K562 (cell line): ENCODE measurements around the gene ASIP. TPM values are rescaled to one million over a fixed set of nuclear protein-coding genes. Genes with fewer than 3 reads are reported as not detected.
A peak's percentile ranks its signal among the peaks of the same experiment; 100 is the strongest.

Source experiments
- ATAC-seq: fragments of 200-7000 bp; cut with Tn5 transposase; 3 replicates; pipeline ENCODE4 v1.9.1; 2020; ENCODE audit warnings: moderate library complexity
- BruUV-seq: library from RNA; stranded (reverse); fragments of 400-500 nt; replicated peaks from 2 replicates; lab custom pipeline; 2021; lab: Mats Ljungman, UMichigan
- CTCF ChIA-PET: fragments of 300-600 bp; formaldehyde crosslinking; extraction: SDS; loops from one replicate; lab custom pipeline; 2021; ENCODE audit warnings: low intra/inter-chr PET ratio; lab: Yijun Ruan, JAX
- POLR2A ChIA-PET: fragments of 300-600, 350-650 bp; sonication (Branson Sonifier 250); formaldehyde crosslinking; extraction: SDS; loops from one replicate; lab custom pipeline; 2021; ENCODE audit warnings: antibody characterized with exemption, inconsistent platforms; lab: Yijun Ruan, JAX
- DNase-seq, 4 experiments: peaks; one replicate each; pipeline versions ENCODE4 v3.0.0 to v3.0.0-alpha.2; 2011 to 2018; ENCODE audit warnings: low spot score in 3 of 4, mixed read lengths in 3 of 4; ENCODE audit errors: extremely low read depth in 1 of 4
- FAIRE-seq: peaks from 2 replicates; lab custom pipeline; 2011; peaks lifted over from hg19 to GRCh38; lab: Jason Lieb, UNC
- H2AFZ ChIP-seq: 2 replicates; pipeline ENCODE4 v1.6.0; 2011; ENCODE audit warnings: low read depth, low read length, control low read depth, inconsistent platforms
- H3K27ac ChIP-seq: fragments of 200-600 bp; 3 replicates; pipeline ENCODE4 v1.8.0; 2011; ENCODE audit warnings: low read depth, mild to moderate bottlenecking, control low read depth, inconsistent platforms, low read length, moderate library complexity, mixed read lengths; ENCODE audit errors: extremely low read depth
- H3K27me3 ChIP-seq, 2 experiments: fragments of 300-600 bp in 1 of 2; 2 replicates in 1 of 2; 3 replicates in 1 of 2; pipeline versions ENCODE4 v1.6.0 to v1.8.0; 2011; ENCODE audit warnings: inconsistent platforms in 2 of 2, low read length in 2 of 2, mild to moderate bottlenecking in 1 of 2, mixed read lengths in 1 of 2, moderate library complexity in 1 of 2; ENCODE audit not compliant: control insufficient read depth in 2 of 2, insufficient read depth in 2 of 2
- H3K36me3 ChIP-seq: fragments of 300-600 bp; 3 replicates; pipeline ENCODE4 v1.8.0; 2011; ENCODE audit warnings: mild to moderate bottlenecking, low read length, inconsistent platforms; ENCODE audit not compliant: control insufficient read depth, insufficient read depth
- H3K4me1 ChIP-seq, 2 experiments: fragments of 200-600 bp in 1 of 2; replicated peaks in 1 of 2; 2 replicates in 1 of 2; 3 replicates in 1 of 2; pipeline versions ENCODE4 v1.5.1 to v1.8.0; 2011; ENCODE audit warnings: inconsistent platforms in 2 of 2, low read length in 2 of 2, mild to moderate bottlenecking in 1 of 2, mixed read lengths in 1 of 2, moderate library complexity in 1 of 2; ENCODE audit not compliant: control insufficient read depth in 2 of 2, insufficient read depth in 2 of 2
- H3K4me2 ChIP-seq: 2 replicates; pipeline ENCODE4 v1.6.1; 2011; ENCODE audit warnings: low read length, control low read depth, inconsistent platforms, mixed read lengths; ENCODE audit not compliant: insufficient read depth
- H3K4me3 ChIP-seq: fragments of 200-600 bp; sonication (generic), shearing (Covaris generic); 2 replicates; pipeline ENCODE4 v1.5.1; 2016; ENCODE audit warnings: control low read depth, inconsistent platforms
- H3K79me2 ChIP-seq: fragments of 200-600 bp; 3 replicates; pipeline ENCODE4 v1.8.0; 2011; ENCODE audit warnings: low read length, inconsistent platforms; ENCODE audit not compliant: control insufficient read depth, insufficient read depth
- H3K9ac ChIP-seq, 2 experiments: 2 replicates each; pipeline versions ENCODE4 v1.6.0 to v1.6.1; 2011; ENCODE audit warnings: low read depth in 2 of 2, low read length in 2 of 2, control low read depth in 1 of 2, inconsistent platforms in 1 of 2, mild to moderate bottlenecking in 1 of 2, mixed read lengths in 1 of 2; ENCODE audit not compliant: insufficient read depth in 1 of 2
- H3K9me1 ChIP-seq: one replicate; pipeline ENCODE4 v1.6.0; 2011; ENCODE audit warnings: inconsistent platforms, mild to moderate bottlenecking, low read length, moderate library complexity; ENCODE audit not compliant: control insufficient read depth, insufficient read depth
- H3K9me3 ChIP-seq: replicated peaks from 2 replicates; pipeline ENCODE4 v1.5.1; 2011; ENCODE audit warnings: low read depth, low read length, inconsistent platforms; ENCODE audit not compliant: control insufficient read depth, insufficient read depth
- H4K20me1 ChIP-seq: replicated peaks from 2 replicates; pipeline ENCODE4 v1.6.1; 2011; ENCODE audit warnings: low read length, inconsistent platforms, mixed read lengths; ENCODE audit not compliant: control insufficient read depth, insufficient read depth
- FIP1L1 ChIP-seq: fragments of 200-400 bp; formaldehyde crosslinking; IDR thresholded peaks from 2 replicates; pipeline ENCODE4 v1.6.1; 2018; ENCODE audit warnings: mild to moderate bottlenecking, low read depth, low read length; ENCODE audit not compliant: poor library complexity, severe bottlenecking
- GABPB1 ChIP-seq: sonication (generic); formaldehyde crosslinking; IDR thresholded peaks from 2 replicates; pipeline ENCODE4 v1.8.0; 2022; ENCODE audit warnings: mild to moderate bottlenecking, missing genetic modification reagents
- GTF2E2 ChIP-seq: fragments of 200-800 bp; sonication (Bioruptor generic); IDR thresholded peaks from 2 replicates; pipeline ENCODE4 v1.6.1; 2016; ENCODE audit warnings: missing genetic modification characterization, missing compliant biosample characterization
- SIN3B ChIP-seq: fragments of 450-650 bp; IDR thresholded peaks from 2 replicates; pipeline ENCODE4 v1.6.1; 2017; ENCODE audit warnings: low read depth, mild to moderate bottlenecking, moderate library complexity
- SMARCB1 ChIP-seq: IDR thresholded peaks from 2 replicates; pipeline ENCODE4 v1.6.1; 2011; ENCODE audit warnings: improper control_type of control experiment, low read depth; ENCODE audit not compliant: insufficient read length
- TRIM24 ChIP-seq, 2 experiments: fragments of 450-650 bp; IDR thresholded peaks; 2 replicates each; pipeline ENCODE4 v1.6.1; 2016
- ZNF24 ChIP-seq: fragments of 450-650 bp; IDR thresholded peaks from 2 replicates; pipeline ENCODE4 v1.6.1; 2016
- ZNF431 ChIP-seq: sonication (generic); formaldehyde crosslinking; IDR thresholded peaks from 2 replicates; pipeline ENCODE4 v1.8.0; 2022; ENCODE audit warnings: mild to moderate bottlenecking, missing genetic modification reagents
- WGBS: fragments of 100-300 bp; shearing (Covaris generic); methylation state at CpG from one replicate; pipeline ENCODE4 v1.1.6; 2016; ENCODE audit warnings: low coverage, mixed read lengths; ENCODE audit not compliant: insufficient coverage; ENCODE audit errors: missing lambda C conversion rate; 5-methylcytosine and 5-hydroxymethylcytosine counted together
- in situ Hi-C: fragments of 300-500 bp; cut with MboI; formaldehyde crosslinking; loops from 4 replicates; pipeline ENCODE4 v1.15.0; 2018; ENCODE audit warnings: inconsistent platforms, mixed read lengths
- intact Hi-C: fragments of 100-400 bp; cut with micrococcal nuclease; formaldehyde crosslinking; loops from 2 replicates; pipeline ENCODE4 v1.14.2; 2022
- polyA plus RNA-seq, 8 experiments: library from polyadenylated mRNA; depleted of rRNA in 4 of 8; stranded (reverse) in 5 of 8; unstranded in 3 of 8; fragments of >200 nt; fragmentation: Nextera tagmentation in 2 of 8; fragmentation: Illumina TruSeq in 1 of 8; extraction: Ambion mirVana in 2 of 8; extraction: Trizol in 1 of 8; gene quantifications; 2 replicates each; pipeline versions ENCODE4 v1.2.1 to v1.2.3, GENCODE V29; 2011 to 2014; ENCODE audit warnings: inconsistent platforms in 1 of 8, missing spikeins in 1 of 8
- total RNA-seq, 7 experiments: library from RNA; depleted of rRNA in 6 of 7; stranded (reverse); fragments of >200 nt in 6 of 7; fragmentation: Illumina TruSeq in 2 of 7; extraction: Trizol in 2 of 7; gene quantifications; 2 replicates each; pipeline versions ENCODE4 v1.2.1 to v1.2.3, GENCODE V29; 2011 to 2021; ENCODE audit warnings: low replicate concordance in 1 of 7
- TF ChIP-seq, protein P1 (sequence below): IDR thresholded peaks from 2 replicates; pipeline ENCODE4 v1.6.1; 2012; ENCODE audit warnings: low read depth, low read length, improper control_type of control experiment, borderline replicate concordance
- TF ChIP-seq, protein P2 (sequence below): sonication (generic); formaldehyde crosslinking; IDR thresholded peaks from 2 replicates; pipeline ENCODE4 v1.8.0; 2023; ENCODE audit warnings: mild to moderate bottlenecking, missing genetic modification reagents
- TF ChIP-seq, protein P3 (sequence below), 2 experiments: fragments of 450-650 bp in 1 of 2; sonication (generic) in 1 of 2; formaldehyde crosslinking in 1 of 2; IDR thresholded peaks in 1 of 2; conservative IDR thresholded peaks in 1 of 2; 2 replicates each; pipeline versions ENCODE4 v1.6.1 to v1.8.1; 2016 to 2023; ENCODE audit warnings: mild to moderate bottlenecking in 2 of 2, moderate library complexity in 2 of 2, inconsistent platforms in 1 of 2, missing genetic modification reagents in 1 of 2
- TF ChIP-seq, protein P4 (sequence below): fragments of 450-650 bp; formaldehyde crosslinking; IDR thresholded peaks from 2 replicates; pipeline ENCODE4 v1.4.0; 2020; ENCODE audit warnings: mild to moderate bottlenecking, moderate library complexity
- TF ChIP-seq, protein P5 (sequence below): fragments of 450-650 bp; formaldehyde crosslinking; IDR thresholded peaks from 2 replicates; pipeline ENCODE4 v1.4.0; 2022; ENCODE audit warnings: missing genetic modification characterization

The ASIP gene
- total and polyA plus RNA-seq, 9 of the 15 experiments (the other 6 are each of a cell fraction or from before 2014, with no cell fraction given): not detected

DNA sequence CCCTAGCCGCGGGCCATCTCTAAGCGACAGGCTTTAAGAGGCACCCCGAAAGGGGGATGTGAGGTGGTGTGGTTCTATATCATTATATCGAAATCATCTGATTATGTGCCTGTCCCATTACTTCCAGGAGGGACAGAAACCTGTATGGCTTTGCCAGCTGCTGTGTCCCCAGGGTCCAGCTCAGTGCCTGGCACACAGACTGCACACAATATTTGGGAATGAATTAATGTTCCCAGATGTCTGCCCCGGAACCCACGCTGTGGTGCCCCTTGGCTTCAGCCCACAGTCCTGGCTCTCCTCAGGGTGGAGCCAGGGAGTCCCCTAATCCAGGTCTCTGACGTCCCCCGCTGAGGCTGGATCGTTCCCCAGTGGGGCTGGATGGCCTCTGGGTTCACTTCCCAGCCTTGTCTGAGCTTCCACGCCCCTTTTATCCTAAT is 70.8 kb downstream of the ASIP start:
- no peaks in the 10 kb centered on the region for H3K27me3 ChIP-seq
- H3K4me3 ChIP-seq: no peak overlapping the region
- TF ChIP-seq SIN3B (no peak), GTF2E2 (no peak), ZNF431 (CRISPR knock-in tag) (no peak), GABPB1 (CRISPR knock-in tag) (no peak), FIP1L1 (no peak), SMARCB1 (no peak), TRIM24 (IDR thresholded peaks at IDR 0.05) (no peak), ZNF24 (no peak)
- TF ChIP-seq, protein P1, sequence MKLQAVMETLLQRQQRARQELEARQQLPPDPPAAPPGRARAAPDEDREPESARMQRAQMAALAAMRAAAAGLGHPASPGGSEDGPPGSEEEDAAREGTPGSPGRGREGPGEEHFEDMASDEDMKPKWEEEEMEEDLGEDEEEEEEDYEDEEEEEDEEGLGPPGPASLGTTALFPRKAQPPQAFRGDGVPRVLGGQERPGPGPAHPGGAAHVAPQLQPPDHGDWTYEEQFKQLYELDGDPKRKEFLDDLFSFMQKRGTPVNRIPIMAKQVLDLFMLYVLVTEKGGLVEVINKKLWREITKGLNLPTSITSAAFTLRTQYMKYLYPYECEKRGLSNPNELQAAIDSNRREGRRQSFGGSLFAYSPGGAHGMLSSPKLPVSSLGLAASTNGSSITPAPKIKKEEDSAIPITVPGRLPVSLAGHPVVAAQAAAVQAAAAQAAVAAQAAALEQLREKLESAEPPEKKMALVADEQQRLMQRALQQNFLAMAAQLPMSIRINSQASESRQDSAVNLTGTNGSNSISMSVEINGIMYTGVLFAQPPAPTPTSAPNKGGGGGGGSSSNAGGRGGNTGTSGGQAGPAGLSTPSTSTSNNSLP: no peak
- TF ChIP-seq, protein P2, sequence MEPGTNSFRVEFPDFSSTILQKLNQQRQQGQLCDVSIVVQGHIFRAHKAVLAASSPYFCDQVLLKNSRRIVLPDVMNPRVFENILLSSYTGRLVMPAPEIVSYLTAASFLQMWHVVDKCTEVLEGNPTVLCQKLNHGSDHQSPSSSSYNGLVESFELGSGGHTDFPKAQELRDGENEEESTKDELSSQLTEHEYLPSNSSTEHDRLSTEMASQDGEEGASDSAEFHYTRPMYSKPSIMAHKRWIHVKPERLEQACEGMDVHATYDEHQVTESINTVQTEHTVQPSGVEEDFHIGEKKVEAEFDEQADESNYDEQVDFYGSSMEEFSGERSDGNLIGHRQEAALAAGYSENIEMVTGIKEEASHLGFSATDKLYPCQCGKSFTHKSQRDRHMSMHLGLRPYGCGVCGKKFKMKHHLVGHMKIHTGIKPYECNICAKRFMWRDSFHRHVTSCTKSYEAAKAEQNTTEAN (CRISPR knock-in tag): no peak
- TF ChIP-seq, protein P3, sequence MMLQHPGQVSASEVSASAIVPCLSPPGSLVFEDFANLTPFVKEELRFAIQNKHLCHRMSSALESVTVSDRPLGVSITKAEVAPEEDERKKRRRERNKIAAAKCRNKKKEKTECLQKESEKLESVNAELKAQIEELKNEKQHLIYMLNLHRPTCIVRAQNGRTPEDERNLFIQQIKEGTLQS (IDR thresholded peaks at IDR 0.05): no peak
- TF ChIP-seq, protein P3 (CRISPR knock-in tag; conservative IDR thresholded peaks at IDR 0.05): no peak
- TF ChIP-seq, protein P4, sequence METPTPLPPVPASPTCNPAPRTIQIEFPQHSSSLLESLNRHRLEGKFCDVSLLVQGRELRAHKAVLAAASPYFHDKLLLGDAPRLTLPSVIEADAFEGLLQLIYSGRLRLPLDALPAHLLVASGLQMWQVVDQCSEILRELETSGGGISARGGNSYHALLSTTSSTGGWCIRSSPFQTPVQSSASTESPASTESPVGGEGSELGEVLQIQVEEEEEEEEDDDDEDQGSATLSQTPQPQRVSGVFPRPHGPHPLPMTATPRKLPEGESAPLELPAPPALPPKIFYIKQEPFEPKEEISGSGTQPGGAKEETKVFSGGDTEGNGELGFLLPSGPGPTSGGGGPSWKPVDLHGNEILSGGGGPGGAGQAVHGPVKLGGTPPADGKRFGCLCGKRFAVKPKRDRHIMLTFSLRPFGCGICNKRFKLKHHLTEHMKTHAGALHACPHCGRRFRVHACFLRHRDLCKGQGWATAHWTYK: no peak
- TF ChIP-seq, protein P5, sequence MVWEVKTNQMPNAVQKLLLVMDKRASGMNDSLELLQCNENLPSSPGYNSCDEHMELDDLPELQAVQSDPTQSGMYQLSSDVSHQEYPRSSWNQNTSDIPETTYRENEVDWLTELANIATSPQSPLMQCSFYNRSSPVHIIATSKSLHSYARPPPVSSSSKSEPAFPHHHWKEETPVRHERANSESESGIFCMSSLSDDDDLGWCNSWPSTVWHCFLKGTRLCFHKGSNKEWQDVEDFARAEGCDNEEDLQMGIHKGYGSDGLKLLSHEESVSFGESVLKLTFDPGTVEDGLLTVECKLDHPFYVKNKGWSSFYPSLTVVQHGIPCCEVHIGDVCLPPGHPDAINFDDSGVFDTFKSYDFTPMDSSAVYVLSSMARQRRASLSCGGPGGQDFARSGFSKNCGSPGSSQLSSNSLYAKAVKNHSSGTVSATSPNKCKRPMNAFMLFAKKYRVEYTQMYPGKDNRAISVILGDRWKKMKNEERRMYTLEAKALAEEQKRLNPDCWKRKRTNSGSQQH: no peak
- TF ChIP-seq, all 486 proteins: peak for 0
- Histone ChIP-seq H3K9me1 (no peaks in the 10 kb centered on the region), H2AFZ (peak overlapping the region; percentile 71), H3K79me2 (no peaks in the 10 kb centered on the region), H3K36me3 (no peaks in the 10 kb centered on the region), H3K27ac (no peak overlapping the region), H3K9me3 (no peaks in the 10 kb centered on the region), H3K9ac (peak overlapping the region in 1 of 2 experiments; percentile 88; a peak in 2 of 4 replicates), H3K4me1 (peaks cover 13 to 20% of the 10 kb centered on the region in 2 experiments; a peak in 4 of 5 replicates), H3K4me2 (peak overlapping the region; percentile 63), H4K20me1 (no peaks in the 10 kb centered on the region)
- ATAC-seq (peak; percentile 7; the same call in 2 of the 3 replicates), FAIRE-seq (no peak), DNase-seq (no peak)
- intact Hi-C loops (loop anchor here (1.0 to 2.0 kb wide), 5 partner anchors 121 to 457 kb away; no protein-coding TSS in a partner anchor), in situ Hi-C loops (loop anchor here (10.0 kb wide), 1 partner anchor 393 kb away; the partner anchor contains the start of gene TP53INP2)
- 49% methylated on average over 11 of the region's 11 CpGs for WGBS
- no TSS peak for BruUV-seq
- POLR2A ChIA-PET: interaction anchor here (0.6 to 1.6 kb wide), 9 partner anchors 10 to 436 kb away, joined by 3 to 9 read pairs (median 5); partner anchors contain the start of genes AHCY, DYNLRB1 and TP53INP2
- CTCF ChIA-PET: interaction anchor here (0.5 to 2.2 kb wide), 11 partner anchors 52 to 644 kb away, joined by 3 to 39 read pairs (median 5); partner anchors contain the start of gene MYH7B
